Endothelial cell (in vitro differentiated cells): Measurements from ENCODE around the gene DDN. TPM values are rescaled to one million over a fixed set of nuclear protein-coding genes. Genes with fewer than 3 reads are reported as not detected.

Source experiments
- DNase-seq: peaks from one replicate; pipeline ENCODE4 v3.0.0; 2021; ENCODE audit warnings: low spot score
- H3K27ac Mint-ChIP-seq: one replicate; pipeline ENCODE4 v1.8.0; 2021; ENCODE audit warnings: mixed read lengths, inconsistent platforms; ENCODE audit not compliant: unreplicated experiment
- H3K27me3 Mint-ChIP-seq: one replicate; pipeline ENCODE4 v1.8.0; 2021; ENCODE audit warnings: mild to moderate bottlenecking, moderate library complexity, mixed read lengths, inconsistent platforms; ENCODE audit not compliant: unreplicated experiment
- H3K36me3 Mint-ChIP-seq: one replicate; pipeline ENCODE4 v1.8.0; 2021; ENCODE audit warnings: mild to moderate bottlenecking, low read depth, mixed read lengths, inconsistent platforms; ENCODE audit not compliant: unreplicated experiment
- H3K4me1 Mint-ChIP-seq: one replicate; pipeline ENCODE4 v1.8.0; 2021; ENCODE audit warnings: mild to moderate bottlenecking, mixed read lengths, inconsistent platforms; ENCODE audit not compliant: unreplicated experiment
- H3K4me3 Mint-ChIP-seq: one replicate; pipeline ENCODE4 v1.8.0; 2021; ENCODE audit warnings: mild to moderate bottlenecking, mixed read lengths, inconsistent platforms; ENCODE audit not compliant: unreplicated experiment
- H3K9me3 Mint-ChIP-seq: one replicate; pipeline ENCODE4 v1.8.0; 2021; ENCODE audit warnings: mixed read lengths, inconsistent platforms; ENCODE audit not compliant: unreplicated experiment
- CTCF ChIP-seq: fragments of 200-600 bp; sonication (generic); IDR thresholded peaks from one replicate; pipeline ENCODE4 v1.5.0; 2021; ENCODE audit warnings: antibody characterized with exemption; ENCODE audit not compliant: unreplicated experiment
- total RNA-seq: library from RNA; stranded (reverse); fragmentation: NEBNext Ultra II Directional; extraction: Animal tissue kit (Norgen Biotek cat#: 25700); gene quantifications from one replicate; pipeline ENCODE4 v1.2.1, GENCODE V29; 2021; ENCODE audit not compliant: unreplicated experiment

DDN gene
- total RNA-seq, 1 donor from 2014 or later: 0.10 TPM

GRCh38 chr12:48956279-48957140 is 42.7 kb downstream of the DDN start:
- Mint-ChIP-seq H3K4me1 (peaks cover 46% of the 10 kb centered on the region), H3K27me3 (peaks cover 17% of the 10 kb centered on the region), H3K36me3 (peaks cover 22% of the 10 kb centered on the region), H3K27ac (peak overlapping the region; percentile 95), H3K9me3 (no peaks in the 10 kb centered on the region), H3K4me3 (peak overlapping the region; percentile 98)
- no peak for TF ChIP-seq CTCF
- peak; percentile 77 for DNase-seq

DNA sequence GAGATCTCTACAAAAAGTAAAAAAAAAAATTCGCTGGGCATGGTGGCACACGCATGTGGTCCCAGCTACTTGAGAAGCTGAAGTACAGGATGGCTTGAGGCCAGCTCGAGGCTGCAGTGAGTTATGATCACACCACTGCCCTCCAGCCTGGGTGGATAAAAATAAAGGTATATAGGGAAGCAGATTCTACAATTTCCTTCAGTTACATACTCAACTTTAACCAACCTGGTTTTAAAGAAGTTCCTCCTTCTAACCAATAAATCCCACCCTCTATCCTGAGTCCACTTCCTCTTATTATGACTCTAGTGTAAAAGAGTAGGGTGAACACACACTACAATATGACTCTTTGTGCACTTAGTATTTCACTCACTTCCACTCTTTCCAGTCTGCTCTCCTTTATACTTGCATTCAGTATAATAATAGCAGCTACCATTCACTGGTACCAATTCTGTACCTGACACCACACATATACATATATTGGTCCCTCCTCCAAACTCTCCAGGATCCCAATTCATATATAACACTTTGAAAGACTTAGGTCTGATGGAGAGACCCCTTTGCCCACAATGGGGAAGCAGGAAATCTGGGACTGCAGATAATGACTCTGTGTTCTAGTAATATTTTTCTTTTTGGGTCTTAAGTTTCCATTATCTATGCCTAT is 44.2 kb downstream of the DDN start:
- H3K27ac Mint-ChIP-seq: peak overlapping the region; percentile 67
- no peaks in the 10 kb centered on the region for H3K9me3 Mint-ChIP-seq
- H3K27me3 Mint-ChIP-seq: peaks cover 18% of the 10 kb centered on the region
- H3K36me3 Mint-ChIP-seq: peaks cover 22% of the 10 kb centered on the region
- no peak for DNase-seq
- peaks cover 36% of the 10 kb centered on the region for H3K4me1 Mint-ChIP-seq
- TF ChIP-seq CTCF: no peak
- peak overlapping the region; percentile 98 for H3K4me3 Mint-ChIP-seq

GRCh38 chr12:48954061-48954460 is 45.1 kb downstream of the DDN start:
- TF ChIP-seq CTCF: no peak
- Mint-ChIP-seq H3K4me3 (no peak overlapping the region), H3K27ac (no peak overlapping the region), H3K36me3 (peaks cover 25% of the 10 kb centered on the region), H3K9me3 (no peaks in the 10 kb centered on the region), H3K27me3 (peaks cover 17% of the 10 kb centered on the region), H3K4me1 (peaks cover 36% of the 10 kb centered on the region)
- no peak for DNase-seq

- no peaks in the 10 kb centered on the region for H3K9me3 Mint-ChIP-seq
These were observed 46.5 kb downstream of the DDN start for GRCh38 chr12:48952691-48953090.

More at GRCh38 chr12:48952691-48953090, 46.5 kb downstream of the DDN start:
- H3K27ac Mint-ChIP-seq: no peak overlapping the region
- H3K4me3 Mint-ChIP-seq: no peak overlapping the region
- no peak for TF ChIP-seq CTCF
- H3K27me3 Mint-ChIP-seq: peaks cover 14% of the 10 kb centered on the region
- no peak for DNase-seq
- peaks cover 33% of the 10 kb centered on the region for H3K4me1 Mint-ChIP-seq
- peaks cover 30% of the 10 kb centered on the region for H3K36me3 Mint-ChIP-seq
